HEK293 (cell line): ENCODE measurements around the gene ZNF521.

ENCODE experiments used
- CTCF ChIP-seq: fragments of 450-650 bp; formaldehyde crosslinking; IDR thresholded peaks from 2 replicates; pipeline ENCODE4 v1.5.1; 2016; ENCODE audit warnings: missing biosample characterization, missing genetic modification characterization
- HIC1 ChIP-seq: fragments of 450-650 bp; formaldehyde crosslinking; IDR thresholded peaks from 2 replicates; pipeline ENCODE4 v1.5.1; 2016; ENCODE audit warnings: missing biosample characterization, missing genetic modification characterization
- RBAK ChIP-seq: fragments of 450-650 bp; formaldehyde crosslinking; IDR thresholded peaks from 2 replicates; pipeline ENCODE4 v1.5.1; 2016; ENCODE audit warnings: missing biosample characterization, missing genetic modification characterization
- REST ChIP-seq: fragments of 450-650 bp; formaldehyde crosslinking; IDR thresholded peaks from 2 replicates; pipeline ENCODE4 v1.5.1; 2016; ENCODE audit warnings: missing biosample characterization, missing genetic modification characterization
- TCF7L2 ChIP-seq: IDR thresholded peaks from 2 replicates; pipeline ENCODE4 v1.6.1; 2011; ENCODE audit warnings: low read depth, mild to moderate bottlenecking, inconsistent platforms, low read length, moderate library complexity, borderline replicate concordance
- ZBTB1 ChIP-seq: fragments of 450-650 bp; formaldehyde crosslinking; IDR thresholded peaks from 2 replicates; pipeline ENCODE4 v1.5.1; 2016; ENCODE audit warnings: missing biosample characterization, missing genetic modification characterization
- ZNF23 ChIP-seq: fragments of 450-650 bp; formaldehyde crosslinking; IDR thresholded peaks from 2 replicates; pipeline ENCODE4 v1.5.1; 2016; ENCODE audit warnings: missing biosample characterization, missing genetic modification characterization, borderline replicate concordance
- ZNF561 ChIP-seq: fragments of 450-650 bp; IDR thresholded peaks from 2 replicates; pipeline ENCODE4 v1.5.1; 2018; ENCODE audit warnings: missing biosample characterization, missing genetic modification characterization, borderline replicate concordance
- ZNF626 ChIP-seq: fragments of 450-650 bp; sonication (Bioruptor Pico); formaldehyde crosslinking; IDR thresholded peaks from 2 replicates; pipeline ENCODE4 v1.5.1; 2018; ENCODE audit warnings: missing biosample characterization, missing genetic modification characterization, inconsistent platforms
- ZNF777 ChIP-seq: fragments of 450-650 bp; formaldehyde crosslinking; IDR thresholded peaks from 2 replicates; pipeline ENCODE4 v1.5.1; 2017; ENCODE audit warnings: missing biosample characterization, missing genetic modification characterization, borderline replicate concordance
- ZNF785 ChIP-seq: fragments of 450-650 bp; formaldehyde crosslinking; IDR thresholded peaks from 2 replicates; pipeline ENCODE4 v1.5.1; 2016; ENCODE audit warnings: missing biosample characterization, missing genetic modification characterization

- TF ChIP-seq REST: no peak
- TF ChIP-seq RBAK (tag by site-specific recombination): no peak
- no peak for TF ChIP-seq ZNF777
- no peak for TF ChIP-seq ZBTB1 (tag by site-specific recombination)
- TF ChIP-seq TCF7L2: no peak
- no peak for TF ChIP-seq ZNF561 (tag by site-specific recombination)
- no peak for TF ChIP-seq CTCF
- no peak for TF ChIP-seq ZNF23 (tag by site-specific recombination)
- no peak for TF ChIP-seq ZNF626 (tag by site-specific recombination)
- TF ChIP-seq ZNF785 (tag by site-specific recombination): no peak
- TF ChIP-seq HIC1 (tag by site-specific recombination): no peak
These were observed 238.4 kb downstream of the ZNF521 start for GRCh38 chr18:25113566-25113965.
